ENCODE measurements around the gene MRPL36.

GRCh38 chr5:1836176-1836890, 36.7 kb upstream of the MRPL36 start:
- TF ChIP-seq SP1 (IDR thresholded peaks at IDR 0.05) (no peak), HDGF (IDR thresholded peaks at IDR 0.05; ENCODE audit: borderline replicate concordance) (no peak), LEF1 (IDR thresholded peaks at IDR 0.05; ENCODE audit: borderline replicate concordance) (no peak), BHLHE40 (IDR thresholded peaks at IDR 0.05; ENCODE audit: borderline replicate concordance) (no peak), FOXM1 (IDR thresholded peaks at IDR 0.05; ENCODE audit: borderline replicate concordance) (no peak), TARDBP (IDR thresholded peaks at IDR 0.05) (no peak), SUZ12 (IDR thresholded peaks at IDR 0.05) (no peak)

Measured in HEK293T (cell line).